Stimulated activated CD4-positive, alpha-beta T cell treated with anti-CD3 and anti-CD28 coated beads, Interleukin-1b, Interleukin-23, amount 100 ng/mL, for 48 hours (primary cell): ENCODE results near the gene CTTNBP2.

Source experiments
- DNase-seq: peaks from one replicate; pipeline ENCODE4 v3.0.0-alpha.2; 2020

CTTNBP2 gene

GRCh38 chr7:117679120-117679519 is 194.1 kb downstream of the CTTNBP2 start:
- DNase-seq: no peak

GRCh38 chr7:117675497-117676435 is 197.5 kb downstream of the CTTNBP2 start:
- DNase-seq: no peak

- DNase-seq: no peak
Measured at GRCh38 chr7:117674617-117675016, 198.6 kb downstream of the CTTNBP2 start.

GRCh38 chr7:117673839-117674238 is 199.4 kb downstream of the CTTNBP2 start:
- no peak for DNase-seq

- no peak for DNase-seq
Measured at GRCh38 chr7:117673367-117673766, 199.9 kb downstream of the CTTNBP2 start.

GRCh38 chr7:117672453-117672852 is 200.8 kb downstream of the CTTNBP2 start:
- no peak for DNase-seq

- no peak for DNase-seq
Measured at GRCh38 chr7:117669818-117670217, 203.4 kb downstream of the CTTNBP2 start.

- no peak for DNase-seq
Measured at GRCh38 chr7:117667456-117667855, 205.8 kb downstream of the CTTNBP2 start.

- no peak for DNase-seq
Measured at GRCh38 chr7:117666689-117667088, 206.6 kb downstream of the CTTNBP2 start.

GRCh38 chr7:117666031-117666430 is 207.2 kb downstream of the CTTNBP2 start:
- DNase-seq: no peak

GRCh38 chr7:117665368-117665767 is 207.9 kb downstream of the CTTNBP2 start:
- no peak for DNase-seq

- no peak for DNase-seq
Measured at GRCh38 chr7:117664047-117664446, 209.2 kb downstream of the CTTNBP2 start.

GRCh38 chr7:117661328-117661727 is 211.9 kb downstream of the CTTNBP2 start:
- DNase-seq: no peak
